HFF-Myc (cell line): Measurements from ENCODE around the gene KRTAP5-1.
"Not testable (repeated sequence)": the region's sequence is repeated elsewhere in the genome, so short reads cannot be mapped to it uniquely, and the experiment has no call there.

Experiments
- DNase-seq: peaks from one replicate; pipeline ENCODE4 v3.0.0-alpha.2; 2011; ENCODE audit warnings: low read depth; ENCODE audit errors: extremely low read depth
- H3K4me3 ChIP-seq: replicated peaks from 2 replicates; pipeline ENCODE4 v1.5.1; 2011; ENCODE audit warnings: low read depth, mild to moderate bottlenecking, control low read depth, low read length
- CTCF ChIP-seq: IDR thresholded peaks from 2 replicates; pipeline ENCODE4 v1.5.1; 2012; ENCODE audit warnings: mild to moderate bottlenecking, low read depth, low read length, control low read depth; ENCODE audit errors: missing control alignments

KRTAP5-1 gene

GRCh38 chr11:1589996-1590395 lies 4.9 kb upstream of the KRTAP5-1 start:
- DNase-seq = no peak
- H3K4me3 ChIP-seq = no peak overlapping the region

GRCh38 chr11:1589191-1589963 lies 4.3 kb upstream of the KRTAP5-1 start:
- DNase-seq, H3K4me3 ChIP-seq: not testable (repeated sequence)

More at GRCh38 chr11:1589996-1590395, 4.9 kb upstream of the KRTAP5-1 start:
- no peak for TF ChIP-seq CTCF

GRCh38 chr11:1586699-1587098 lies 1.6 kb upstream of the KRTAP5-1 start:
- DNase-seq = no peak
- no peak for TF ChIP-seq CTCF
- H3K4me3 ChIP-seq = no peak overlapping the region

- DNase-seq, H3K4me3 ChIP-seq: not testable (repeated sequence)
These were observed 2.2 kb downstream of the KRTAP5-1 start for GRCh38 chr11:1582909-1583308.

GRCh38 chr11:1581976-1582375 lies 3.1 kb downstream of the KRTAP5-1 start:
- TF ChIP-seq CTCF = no peak
- DNase-seq = no peak
- no peak overlapping the region for H3K4me3 ChIP-seq

GRCh38 chr11:1576825-1577224 lies 8.3 kb downstream of the KRTAP5-1 start:
- TF ChIP-seq CTCF = no peak
- DNase-seq = no peak
- H3K4me3 ChIP-seq = no peak overlapping the region

- H3K4me3 ChIP-seq, DNase-seq: not testable (repeated sequence)
These were observed 9.3 kb downstream of the KRTAP5-1 start for GRCh38 chr11:1575756-1576155.

GRCh38 chr11:1574933-1575242 lies 10.2 kb downstream of the KRTAP5-1 start:
- TF ChIP-seq CTCF = no peak
- no peak overlapping the region for H3K4me3 ChIP-seq
- no peak for DNase-seq
